Liver (tissue), 9 donors: ENCODE data around the gene GALNTL6. TPM values are rescaled to one million over a fixed set of nuclear protein-coding genes. Genes with fewer than 3 reads are reported as not detected.
A peak's percentile ranks its signal among the peaks of the same experiment; 100 is the strongest.

Experiments used
- DNase-seq: peaks from one replicate; pipeline ENCODE4 v3.0.0-alpha.2; 2017; ENCODE audit warnings: low spot score
- H3K27ac ChIP-seq, 2 donors: one replicate each; pipeline ENCODE4 v1.7.0; 2013; ENCODE audit warnings: inconsistent platforms in 2 of 2, low read length in 2 of 2, control low read depth in 1 of 2, low read depth in 1 of 2, mild to moderate bottlenecking in 1 of 2
- H3K27me3 ChIP-seq, 4 donors: one replicate each; pipeline versions ENCODE4 v1.6.1 to v1.7.0; 2013; ENCODE audit warnings: low read length in 3 of 4, inconsistent platforms in 1 of 4, mild to moderate bottlenecking in 1 of 4, moderate library complexity in 1 of 4; ENCODE audit not compliant: control insufficient read depth in 4 of 4, insufficient read depth in 4 of 4
- H3K36me3 ChIP-seq, 4 donors: one replicate each; pipeline versions ENCODE4 v1.6.1 to v1.7.0; 2013; ENCODE audit warnings: low read length in 3 of 4, mild to moderate bottlenecking in 3 of 4, low read depth in 1 of 4, moderate library complexity in 1 of 4; ENCODE audit not compliant: control insufficient read depth in 4 of 4, insufficient read depth in 3 of 4
- H3K4me1 ChIP-seq, 4 donors: one replicate each; pipeline versions ENCODE4 v1.6.1 to v1.7.0; 2013; ENCODE audit warnings: low read length in 3 of 4, mild to moderate bottlenecking in 3 of 4, moderate library complexity in 1 of 4; ENCODE audit not compliant: control insufficient read depth in 4 of 4, insufficient read depth in 4 of 4
- H3K4me3 ChIP-seq, 3 donors: one replicate each; pipeline versions ENCODE4 v1.6.1 to v1.7.0; 2013; ENCODE audit warnings: low read length in 3 of 3, control low read depth in 1 of 3, low read depth in 1 of 3, mild to moderate bottlenecking in 1 of 3
- H3K9ac ChIP-seq, 2 donors: one replicate each; pipeline ENCODE4 v1.7.0; 2013; ENCODE audit warnings: low read length in 2 of 2, mild to moderate bottlenecking in 2 of 2, moderate library complexity in 2 of 2, control low read depth in 1 of 2, low read depth in 1 of 2
- H3K9me3 ChIP-seq, 4 donors: one replicate each; pipeline versions ENCODE4 v1.6.1 to v1.7.0; 2013; ENCODE audit warnings: low read length in 3 of 4; ENCODE audit not compliant: control insufficient read depth in 4 of 4
- EGR1 ChIP-seq, 2 donors: IDR thresholded peaks; 2 replicates each; pipeline ENCODE4 v1.6.1; 2016 to 2018; ENCODE audit warnings: antibody characterized with exemption in 2 of 2, low read depth in 2 of 2
- FOXA1 ChIP-seq: IDR thresholded peaks from 2 replicates; pipeline ENCODE4 v1.6.1; 2016; ENCODE audit warnings: antibody characterized with exemption
- FOXA2 ChIP-seq: IDR thresholded peaks from 2 replicates; pipeline ENCODE4 v1.6.1; 2016; ENCODE audit warnings: antibody characterized with exemption
- GABPA ChIP-seq, 2 donors: IDR thresholded peaks in 1 of 2; conservative IDR thresholded peaks in 1 of 2; 2 replicates each; pipeline ENCODE4 v1.6.1; 2016; ENCODE audit warnings: antibody characterized with exemption in 2 of 2, mild to moderate bottlenecking in 1 of 2, moderate library complexity in 1 of 2
- HNF4A ChIP-seq, 2 donors: conservative IDR thresholded peaks; 2 replicates each; pipeline ENCODE4 v1.6.1; 2016; ENCODE audit warnings: antibody characterized with exemption in 2 of 2, mild to moderate bottlenecking in 2 of 2
- HNF4G ChIP-seq: IDR thresholded peaks from 2 replicates; pipeline ENCODE4 v1.6.1; 2016; ENCODE audit warnings: antibody characterized with exemption
- JUND ChIP-seq, 2 donors: IDR thresholded peaks; 2 replicates each; pipeline ENCODE4 v1.6.1; 2016; ENCODE audit warnings: antibody characterized with exemption in 2 of 2
- NR2F2 ChIP-seq: IDR thresholded peaks from 2 replicates; pipeline ENCODE4 v1.6.1; 2016; ENCODE audit warnings: antibody characterized with exemption
- RAD21 ChIP-seq, 2 donors: IDR thresholded peaks; 2 replicates each; pipeline ENCODE4 v1.6.1; 2016; ENCODE audit warnings: antibody characterized with exemption in 2 of 2, mild to moderate bottlenecking in 2 of 2
- RXRA ChIP-seq, 2 donors: IDR thresholded peaks; 2 replicates each; pipeline ENCODE4 v1.6.1; 2017 to 2018; ENCODE audit warnings: antibody characterized with exemption in 2 of 2, mild to moderate bottlenecking in 1 of 2
- SP1 ChIP-seq: IDR thresholded peaks from 2 replicates; pipeline ENCODE4 v1.6.1; 2018; ENCODE audit warnings: antibody characterized with exemption, mild to moderate bottlenecking
- TAF1 ChIP-seq: conservative IDR thresholded peaks from 2 replicates; pipeline ENCODE4 v1.6.1; 2016; ENCODE audit warnings: antibody characterized with exemption, mild to moderate bottlenecking
- YY1 ChIP-seq: IDR thresholded peaks from 2 replicates; pipeline ENCODE4 v1.6.1; 2016; ENCODE audit warnings: antibody characterized with exemption, mild to moderate bottlenecking
- WGBS: extraction: QIAGEN DNeasy Blood & Tissue Kit; methylation state at CpG from one replicate; pipeline ENCODE4 v1.1.7; 2013; 5-methylcytosine and 5-hydroxymethylcytosine counted together
- polyA plus RNA-seq, 2 donors: library from polyadenylated mRNA; stranded (reverse) in 1 of 2; unstranded in 1 of 2; fragments of 200-250 nt in 1 of 2; fragments of >200 nt in 1 of 2; fragmentation: Nextera tagmentation in 1 of 2; extraction: Ambion mirVana in 1 of 2; gene quantifications; one replicate each; pipeline versions ENCODE4 v1.2.1 to v1.2.3, GENCODE V29; 2013 to 2015
- total RNA-seq, 2 donors: library from RNA; depleted of rRNA; stranded (reverse); fragments of >200 nt; gene quantifications; one replicate each; pipeline ENCODE4 v1.2.3, GENCODE V29; 2014
- TF ChIP-seq, protein P1 (sequence below): IDR thresholded peaks from 2 replicates; pipeline ENCODE4 v1.6.1; 2016; ENCODE audit warnings: antibody characterized with exemption, mild to moderate bottlenecking
- TF ChIP-seq, protein P2 (sequence below): IDR thresholded peaks from 2 replicates; pipeline ENCODE4 v1.6.1; 2016; ENCODE audit warnings: antibody characterized with exemption
- TF ChIP-seq, protein P3 (sequence below): IDR thresholded peaks from 2 replicates; pipeline ENCODE4 v1.6.1; 2016; ENCODE audit warnings: antibody characterized with exemption
- TF ChIP-seq, protein P4 (sequence below): IDR thresholded peaks from 2 replicates; pipeline ENCODE4 v1.6.1; 2016; ENCODE audit warnings: antibody characterized with exemption
- TF ChIP-seq, protein P5 (sequence below): fragments of 150-350 bp; IDR thresholded peaks from 2 replicates; pipeline ENCODE4 v1.5.1; 2017; ENCODE audit warnings: improper control_type of control experiment, low read depth, low read length; ENCODE audit not compliant: missing input control
- donor health status: healthy.
- donor health status: healthy.
- donor health status: healthy.
- donor health status: healthy.
- donor health status: healthy.

The GALNTL6 gene
- total and polyA plus RNA-seq, 4 donors, result 0.06 to 0.08 TPM; not detected in 2

DNA sequence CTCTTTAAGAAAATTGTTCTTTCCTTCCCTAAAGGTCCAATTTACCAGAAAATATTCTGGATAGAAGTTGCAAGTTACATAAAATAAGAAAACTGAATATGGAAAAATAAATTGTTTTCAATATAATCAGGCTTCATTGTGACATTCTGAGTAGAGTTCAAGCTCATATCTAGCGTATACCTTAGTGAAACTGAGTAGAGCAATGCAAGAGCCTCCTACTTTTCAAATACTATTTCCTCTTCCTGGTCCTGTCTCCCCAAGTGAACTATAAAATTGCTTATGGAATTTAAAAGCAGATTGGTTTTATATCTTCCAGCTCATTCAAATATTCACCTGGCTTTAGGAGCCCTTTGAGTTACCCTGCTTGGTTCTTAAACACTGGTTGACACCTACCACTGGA lies 1166.1 kb downstream of the GALNTL6 start:
- Histone ChIP-seq H3K4me1 (peaks cover 0 to 16% (median 9%) of the 10 kb centered on the region in 4 donors), H3K27ac (no peak overlapping the region), H3K36me3 (no peaks in the 10 kb centered on the region), H3K27me3 (peaks cover 0 to 5% (median 1%) of the 10 kb centered on the region in 4 donors), H3K9me3 (no peaks in the 10 kb centered on the region), H3K9ac (no peak overlapping the region), H3K4me3 (no peak overlapping the region)
- WGBS, result 84% methylated on average over 1 of the region's 1 CpG
- no peak for DNase-seq
- TF ChIP-seq YY1, result peak; percentile 10
- TF ChIP-seq, protein P1, sequence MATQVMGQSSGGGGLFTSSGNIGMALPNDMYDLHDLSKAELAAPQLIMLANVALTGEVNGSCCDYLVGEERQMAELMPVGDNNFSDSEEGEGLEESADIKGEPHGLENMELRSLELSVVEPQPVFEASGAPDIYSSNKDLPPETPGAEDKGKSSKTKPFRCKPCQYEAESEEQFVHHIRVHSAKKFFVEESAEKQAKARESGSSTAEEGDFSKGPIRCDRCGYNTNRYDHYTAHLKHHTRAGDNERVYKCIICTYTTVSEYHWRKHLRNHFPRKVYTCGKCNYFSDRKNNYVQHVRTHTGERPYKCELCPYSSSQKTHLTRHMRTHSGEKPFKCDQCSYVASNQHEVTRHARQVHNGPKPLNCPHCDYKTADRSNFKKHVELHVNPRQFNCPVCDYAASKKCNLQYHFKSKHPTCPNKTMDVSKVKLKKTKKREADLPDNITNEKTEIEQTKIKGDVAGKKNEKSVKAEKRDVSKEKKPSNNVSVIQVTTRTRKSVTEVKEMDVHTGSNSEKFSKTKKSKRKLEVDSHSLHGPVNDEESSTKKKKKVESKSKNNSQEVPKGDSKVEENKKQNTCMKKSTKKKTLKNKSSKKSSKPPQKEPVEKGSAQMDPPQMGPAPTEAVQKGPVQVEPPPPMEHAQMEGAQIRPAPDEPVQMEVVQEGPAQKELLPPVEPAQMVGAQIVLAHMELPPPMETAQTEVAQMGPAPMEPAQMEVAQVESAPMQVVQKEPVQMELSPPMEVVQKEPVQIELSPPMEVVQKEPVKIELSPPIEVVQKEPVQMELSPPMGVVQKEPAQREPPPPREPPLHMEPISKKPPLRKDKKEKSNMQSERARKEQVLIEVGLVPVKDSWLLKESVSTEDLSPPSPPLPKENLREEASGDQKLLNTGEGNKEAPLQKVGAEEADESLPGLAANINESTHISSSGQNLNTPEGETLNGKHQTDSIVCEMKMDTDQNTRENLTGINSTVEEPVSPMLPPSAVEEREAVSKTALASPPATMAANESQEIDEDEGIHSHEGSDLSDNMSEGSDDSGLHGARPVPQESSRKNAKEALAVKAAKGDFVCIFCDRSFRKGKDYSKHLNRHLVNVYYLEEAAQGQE, result no peak

DNA sequence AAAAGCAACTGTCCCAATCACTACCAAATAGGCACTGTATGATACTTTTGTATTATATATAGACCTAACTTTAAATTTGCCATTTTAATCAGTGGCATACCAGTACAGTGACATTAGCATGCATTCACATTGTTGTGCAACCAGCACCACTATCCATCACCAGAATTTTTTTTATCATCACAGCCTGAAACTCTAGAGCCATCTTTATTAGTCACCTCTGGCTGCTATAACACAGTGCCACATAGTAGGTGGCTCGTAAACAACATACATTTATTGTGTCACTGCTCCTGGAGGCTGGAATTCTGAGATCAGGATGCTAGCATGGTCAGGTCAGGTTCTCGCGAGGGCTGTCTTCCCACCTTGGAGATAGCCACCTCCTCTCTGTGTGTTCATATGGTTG lies 1167.0 kb downstream of the GALNTL6 start:
- H3K9ac ChIP-seq, result no peak overlapping the region
- whole genome bisulfite sequencing, result 91% methylated on average over 3 of the region's 3 CpGs
- H3K36me3 ChIP-seq, result no peaks in the 10 kb centered on the region
- H3K27me3 ChIP-seq, result no peaks in the 10 kb centered on the region
- no peaks in the 10 kb centered on the region for H3K9me3 ChIP-seq
- no peak for TF ChIP-seq HNF4A (conservative IDR thresholded peaks at IDR 0.05)
- TF ChIP-seq, protein P1, result no peak
- no peak for TF ChIP-seq NR2F2
- TF ChIP-seq FOXA1, result no peak
- no peak for TF ChIP-seq GABPA (IDR thresholded peaks at IDR 0.05 in 1 of 2, conservative IDR thresholded peaks at IDR 0.05 in 1 of 2)
- TF ChIP-seq RAD21 (IDR thresholded peaks at IDR 0.05), result no peak
- no peak for TF ChIP-seq FOXA2
- TF ChIP-seq, protein P2, sequence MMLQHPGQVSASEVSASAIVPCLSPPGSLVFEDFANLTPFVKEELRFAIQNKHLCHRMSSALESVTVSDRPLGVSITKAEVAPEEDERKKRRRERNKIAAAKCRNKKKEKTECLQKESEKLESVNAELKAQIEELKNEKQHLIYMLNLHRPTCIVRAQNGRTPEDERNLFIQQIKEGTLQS, result no peak
- no peak for TF ChIP-seq TAF1
- no peak for TF ChIP-seq HNF4G
- TF ChIP-seq RXRA (IDR thresholded peaks at IDR 0.05), result no peak
- TF ChIP-seq, protein P3, sequence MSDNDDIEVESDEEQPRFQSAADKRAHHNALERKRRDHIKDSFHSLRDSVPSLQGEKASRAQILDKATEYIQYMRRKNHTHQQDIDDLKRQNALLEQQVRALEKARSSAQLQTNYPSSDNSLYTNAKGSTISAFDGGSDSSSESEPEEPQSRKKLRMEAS, result no peak
- no peak for TF ChIP-seq JUND (IDR thresholded peaks at IDR 0.05)
- TF ChIP-seq, protein P4, sequence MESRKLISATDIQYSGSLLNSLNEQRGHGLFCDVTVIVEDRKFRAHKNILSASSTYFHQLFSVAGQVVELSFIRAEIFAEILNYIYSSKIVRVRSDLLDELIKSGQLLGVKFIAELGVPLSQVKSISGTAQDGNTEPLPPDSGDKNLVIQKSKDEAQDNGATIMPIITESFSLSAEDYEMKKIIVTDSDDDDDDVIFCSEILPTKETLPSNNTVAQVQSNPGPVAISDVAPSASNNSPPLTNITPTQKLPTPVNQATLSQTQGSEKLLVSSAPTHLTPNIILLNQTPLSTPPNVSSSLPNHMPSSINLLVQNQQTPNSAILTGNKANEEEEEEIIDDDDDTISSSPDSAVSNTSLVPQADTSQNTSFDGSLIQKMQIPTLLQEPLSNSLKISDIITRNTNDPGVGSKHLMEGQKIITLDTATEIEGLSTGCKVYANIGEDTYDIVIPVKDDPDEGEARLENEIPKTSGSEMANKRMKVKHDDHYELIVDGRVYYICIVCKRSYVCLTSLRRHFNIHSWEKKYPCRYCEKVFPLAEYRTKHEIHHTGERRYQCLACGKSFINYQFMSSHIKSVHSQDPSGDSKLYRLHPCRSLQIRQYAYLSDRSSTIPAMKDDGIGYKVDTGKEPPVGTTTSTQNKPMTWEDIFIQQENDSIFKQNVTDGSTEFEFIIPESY, result no peak
- TF ChIP-seq, protein P5, sequence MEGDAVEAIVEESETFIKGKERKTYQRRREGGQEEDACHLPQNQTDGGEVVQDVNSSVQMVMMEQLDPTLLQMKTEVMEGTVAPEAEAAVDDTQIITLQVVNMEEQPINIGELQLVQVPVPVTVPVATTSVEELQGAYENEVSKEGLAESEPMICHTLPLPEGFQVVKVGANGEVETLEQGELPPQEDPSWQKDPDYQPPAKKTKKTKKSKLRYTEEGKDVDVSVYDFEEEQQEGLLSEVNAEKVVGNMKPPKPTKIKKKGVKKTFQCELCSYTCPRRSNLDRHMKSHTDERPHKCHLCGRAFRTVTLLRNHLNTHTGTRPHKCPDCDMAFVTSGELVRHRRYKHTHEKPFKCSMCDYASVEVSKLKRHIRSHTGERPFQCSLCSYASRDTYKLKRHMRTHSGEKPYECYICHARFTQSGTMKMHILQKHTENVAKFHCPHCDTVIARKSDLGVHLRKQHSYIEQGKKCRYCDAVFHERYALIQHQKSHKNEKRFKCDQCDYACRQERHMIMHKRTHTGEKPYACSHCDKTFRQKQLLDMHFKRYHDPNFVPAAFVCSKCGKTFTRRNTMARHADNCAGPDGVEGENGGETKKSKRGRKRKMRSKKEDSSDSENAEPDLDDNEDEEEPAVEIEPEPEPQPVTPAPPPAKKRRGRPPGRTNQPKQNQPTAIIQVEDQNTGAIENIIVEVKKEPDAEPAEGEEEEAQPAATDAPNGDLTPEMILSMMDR, result no peak
- TF ChIP-seq YY1, result no peak
- no peak for TF ChIP-seq EGR1 (IDR thresholded peaks at IDR 0.05; ENCODE audit: low read depth in 2 of 2)
- no peak for TF ChIP-seq SP1
- H3K4me1 ChIP-seq, result peaks cover 0 to 16% (median 9%) of the 10 kb centered on the region in 4 donors
- DNase-seq, result no peak
- H3K27ac ChIP-seq, result no peak overlapping the region
- H3K4me3 ChIP-seq, result no peak overlapping the region
